ENCODE measurements around the gene ZNF837.

ZNF837 gene

DNA sequence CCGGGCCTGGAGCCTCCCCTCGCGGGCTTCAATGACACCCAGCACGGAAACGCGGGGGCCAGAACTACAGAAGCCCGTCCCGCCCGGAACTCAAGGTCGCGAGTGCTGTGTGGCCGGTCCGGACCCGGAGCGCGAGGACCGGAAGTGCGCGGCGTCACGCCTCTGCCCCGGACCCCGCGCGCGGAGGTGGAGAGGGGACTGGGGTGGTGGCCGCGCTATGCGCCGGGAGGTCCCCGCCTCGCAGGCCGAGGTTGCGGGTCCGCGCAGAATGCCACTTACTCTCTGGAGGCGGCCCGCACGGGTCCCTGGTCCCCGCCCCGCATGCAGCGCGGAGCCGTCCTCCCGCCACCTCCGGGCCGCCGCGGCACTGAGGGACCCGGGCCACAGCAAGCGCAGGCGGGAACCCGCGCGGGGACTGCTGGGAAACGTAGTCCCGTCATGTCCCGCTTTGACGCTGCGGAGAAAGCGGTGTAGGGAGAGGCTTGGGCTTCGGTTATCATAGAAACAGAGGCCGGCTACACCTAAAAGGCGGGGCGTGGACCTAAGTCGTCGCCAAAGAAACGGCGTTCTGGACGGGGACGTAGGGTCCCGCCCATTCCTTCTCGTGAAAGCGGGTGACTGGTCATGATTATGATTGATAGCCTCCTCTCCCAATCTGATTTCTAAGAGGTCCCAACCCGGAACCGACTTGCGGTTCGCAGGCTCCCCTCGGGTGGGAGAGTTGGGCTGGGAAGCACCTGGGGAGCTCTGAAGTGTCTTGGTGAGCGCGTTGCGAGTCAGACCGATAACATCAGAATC, at the start of gene ZNF837:
Gene ZNF837, minus strand, starts transcription at position 369 of the 798 bp plus-strand sequence. CDS start 11,698 bp downstream, outside the sequence.
- TF ChIP-seq CTCF (IDR thresholded peaks at IDR 0.05; ENCODE audit: insufficient read depth, missing control alignments): no peak
- DNase-seq (ENCODE audit: insufficient read length, low spot score): peak; percentile 68
- FAIRE-seq: no peak

DNA sequence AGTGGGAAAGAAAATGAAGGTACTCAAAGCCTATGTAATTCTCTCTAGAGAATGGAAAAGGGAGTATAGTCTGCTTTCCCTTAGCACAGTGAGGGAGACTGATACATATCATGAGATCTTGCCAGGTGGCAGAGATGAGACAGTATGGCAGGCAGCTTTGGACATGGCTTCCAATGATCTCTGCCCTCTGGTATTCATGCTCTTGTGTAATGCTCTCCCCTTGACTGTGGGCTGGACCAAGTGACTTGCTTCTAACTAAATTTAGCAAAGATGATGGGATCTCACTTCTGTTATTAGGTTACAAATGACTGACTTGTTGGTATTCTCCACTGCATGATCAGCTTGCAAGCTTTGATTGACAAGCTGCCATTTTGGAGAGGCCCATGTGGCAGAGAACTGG, 48.9 kb upstream of the ZNF837 start:
- DNase-seq (ENCODE audit: insufficient read length, low spot score): no peak
- no peak for TF ChIP-seq CTCF (IDR thresholded peaks at IDR 0.05; ENCODE audit: insufficient read depth, missing control alignments)
- no peak for FAIRE-seq

GRCh38 chr19:58428617-58429016, 47.8 kb upstream of the ZNF837 start:
- no peak for DNase-seq (ENCODE audit: insufficient read length, low spot score)
- no peak for FAIRE-seq
- no peak for TF ChIP-seq CTCF (IDR thresholded peaks at IDR 0.05; ENCODE audit: insufficient read depth, missing control alignments)

- no peak for TF ChIP-seq CTCF (IDR thresholded peaks at IDR 0.05; ENCODE audit: insufficient read depth, missing control alignments)
- DNase-seq (ENCODE audit: insufficient read length, low spot score): no peak
- no peak for FAIRE-seq
Measured at GRCh38 chr19:58417071-58417470, 36.2 kb upstream of the ZNF837 start.

GRCh38 chr19:58416604-58417003, 35.8 kb upstream of the ZNF837 start:
- TF ChIP-seq CTCF (IDR thresholded peaks at IDR 0.05; ENCODE audit: insufficient read depth, missing control alignments): no peak

GRCh38 chr19:58409010-58409790, 28.4 kb upstream of the ZNF837 start:
- TF ChIP-seq CTCF (IDR thresholded peaks at IDR 0.05; ENCODE audit: insufficient read depth, missing control alignments): no peak
- FAIRE-seq (no peak), DNase-seq (ENCODE audit: insufficient read length, low spot score) (no peak)

More at GRCh38 chr19:58416604-58417003, 35.8 kb upstream of the ZNF837 start:
- DNase-seq (ENCODE audit: insufficient read length, low spot score) (no peak), FAIRE-seq (no peak)
